ENCODE measurements around the gene EPDR1.

EPDR1 gene

GRCh38 chr7:37987732-37988131 is 67.3 kb downstream of the EPDR1 start:
- no peak overlapping the region for H3K4me3 ChIP-seq (replicated peaks in 1 of 2; ENCODE audit: low read depth in 2 of 2, low read length in 2 of 2)
- DNase-seq (ENCODE audit: low read depth in 2 of 2): peak in 1 of 2 donors; percentile 61
- TF ChIP-seq CTCF (IDR thresholded peaks at IDR 0.05; ENCODE audit: low read depth, low read length): no peak

- peak in 1 of 2 donors; percentile 5 for DNase-seq (ENCODE audit: low read depth in 2 of 2)
- no peak overlapping the region for H3K4me3 ChIP-seq (replicated peaks in 1 of 2; ENCODE audit: low read depth in 2 of 2, low read length in 2 of 2)
- no peak for TF ChIP-seq CTCF (IDR thresholded peaks at IDR 0.05; ENCODE audit: low read depth, low read length)
Measured at GRCh38 chr7:37988721-37989650, 68.5 kb downstream of the EPDR1 start.

DNA sequence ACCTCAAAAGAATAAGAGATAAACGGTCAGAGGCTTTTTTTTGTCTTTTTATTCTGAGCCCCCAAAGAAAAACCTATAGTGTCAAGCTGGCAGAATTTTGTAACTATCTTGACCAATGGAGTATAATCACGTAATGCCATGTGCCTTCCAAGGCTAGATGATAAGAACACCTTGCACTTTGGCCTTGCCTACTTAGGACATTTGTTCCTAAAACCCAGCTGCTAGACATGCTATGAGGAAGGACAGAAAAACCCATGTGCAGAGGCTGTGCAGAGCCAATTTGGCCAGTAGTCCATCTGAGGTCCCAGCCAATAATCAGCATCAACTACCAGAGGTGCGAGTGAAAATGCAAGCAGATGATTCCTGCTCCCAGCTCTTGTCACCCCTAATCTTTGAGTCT is 69.9 kb downstream of the EPDR1 start:
- DNase-seq (ENCODE audit: low read depth in 2 of 2): no peak
- TF ChIP-seq CTCF (IDR thresholded peaks at IDR 0.05; ENCODE audit: low read depth, low read length): no peak
- no peak overlapping the region for H3K4me3 ChIP-seq (replicated peaks in 1 of 2; ENCODE audit: low read depth in 2 of 2, low read length in 2 of 2)

DNA sequence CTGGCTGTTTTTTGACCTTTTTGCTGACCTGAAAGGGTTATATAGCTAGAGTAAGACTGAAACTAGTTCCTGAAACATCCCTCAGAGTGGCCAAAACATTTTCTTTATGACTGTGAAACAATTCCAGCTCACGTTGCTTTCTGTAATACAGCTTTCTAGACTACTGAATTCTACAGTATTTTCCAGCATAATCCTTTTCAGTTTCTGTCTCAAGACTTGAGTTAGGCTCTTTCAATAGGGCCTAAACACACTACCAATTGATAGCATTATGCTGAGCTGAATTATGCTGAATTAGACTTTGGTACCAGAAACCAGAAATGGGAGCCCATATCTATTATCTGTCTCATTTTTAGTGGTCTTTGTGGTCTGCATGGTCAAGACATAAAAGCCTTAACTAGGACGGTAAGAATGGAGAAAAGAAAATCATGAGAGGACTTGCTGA is 72.6 kb downstream of the EPDR1 start:
- DNase-seq (ENCODE audit: low read depth in 2 of 2): no peak
- H3K4me3 ChIP-seq (replicated peaks in 1 of 2; ENCODE audit: low read depth in 2 of 2, low read length in 2 of 2): no peak overlapping the region
- TF ChIP-seq CTCF (IDR thresholded peaks at IDR 0.05; ENCODE audit: low read depth, low read length): no peak

DNA sequence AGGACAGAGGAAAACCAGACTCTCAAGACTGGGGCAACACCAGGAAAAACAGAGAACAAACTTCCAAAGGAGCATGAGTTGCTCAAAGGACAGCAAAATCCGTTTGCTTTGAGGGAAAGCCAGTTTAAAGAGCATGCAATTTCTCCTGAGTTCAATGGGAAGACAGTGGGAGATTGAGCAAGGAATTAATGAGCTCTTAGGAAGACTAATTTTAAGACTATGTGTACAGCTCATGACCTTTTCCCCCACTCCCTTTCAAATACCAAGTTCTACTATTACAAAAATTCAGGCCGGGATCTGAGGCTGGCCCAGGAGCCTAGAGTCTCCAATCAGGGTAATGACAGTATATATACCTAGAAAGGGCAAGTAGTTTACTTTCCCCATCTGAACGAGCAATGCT is 79.2 kb downstream of the EPDR1 start:
- no peak for TF ChIP-seq CTCF (IDR thresholded peaks at IDR 0.05; ENCODE audit: low read depth, low read length)
- peak in 1 of 2 donors; percentile 38 for DNase-seq (ENCODE audit: low read depth in 2 of 2)
- H3K4me3 ChIP-seq (replicated peaks in 1 of 2; ENCODE audit: low read depth in 2 of 2, low read length in 2 of 2): no peak overlapping the region

DNA sequence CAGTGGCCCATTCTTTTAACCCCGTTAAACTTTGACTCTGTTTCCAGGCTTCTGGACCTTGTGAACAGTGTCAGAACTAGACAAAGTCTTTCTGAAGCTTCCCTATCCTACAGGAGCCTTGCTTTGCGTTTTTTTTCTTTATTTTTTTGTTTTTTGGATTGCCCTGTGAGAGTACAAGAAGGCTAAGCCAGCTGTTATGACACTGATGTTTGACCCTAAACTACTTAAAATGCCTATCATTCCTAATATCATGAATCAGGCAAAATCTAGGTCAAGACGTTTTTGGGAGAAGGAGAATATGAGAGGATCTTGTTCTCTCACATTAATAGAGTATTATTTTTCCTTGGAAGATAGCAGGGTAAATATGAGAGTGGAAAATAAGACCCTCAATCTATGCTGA is 79.8 kb downstream of the EPDR1 start:
- H3K4me3 ChIP-seq (replicated peaks in 1 of 2; ENCODE audit: low read depth in 2 of 2, low read length in 2 of 2): no peak overlapping the region
- TF ChIP-seq CTCF (IDR thresholded peaks at IDR 0.05; ENCODE audit: low read depth, low read length): no peak
- DNase-seq (ENCODE audit: low read depth in 2 of 2): peak; percentile 18 to 65
